Muscle layer of colon (tissue), 2 donors: ENCODE data around the gene ZNF652.

Experiments used
- H3K27ac ChIP-seq: one replicate; pipeline ENCODE4 v1.7.0; 2013; ENCODE audit warnings: low read depth, mild to moderate bottlenecking, low read length, moderate library complexity
- H3K27me3 ChIP-seq, 2 donors: one replicate each; pipeline ENCODE4 v1.7.0; 2013; ENCODE audit warnings: low read length in 2 of 2, mild to moderate bottlenecking in 2 of 2; ENCODE audit not compliant: insufficient read depth in 2 of 2, control insufficient read depth in 1 of 2
- H3K36me3 ChIP-seq: one replicate; pipeline ENCODE4 v1.7.0; 2013; ENCODE audit warnings: mild to moderate bottlenecking, low read length; ENCODE audit not compliant: insufficient read depth
- H3K4me1 ChIP-seq: one replicate; pipeline ENCODE4 v1.7.0; 2013; ENCODE audit warnings: mild to moderate bottlenecking, low read length; ENCODE audit not compliant: insufficient read depth
- H3K4me3 ChIP-seq, 2 donors: one replicate each; pipeline ENCODE4 v1.7.0; 2013; ENCODE audit warnings: low read length in 2 of 2, low read depth in 1 of 2, mild to moderate bottlenecking in 1 of 2, moderate library complexity in 1 of 2
- H3K9ac ChIP-seq: one replicate; pipeline ENCODE4 v1.7.0; 2013; ENCODE audit warnings: low read length
- H3K9me3 ChIP-seq: one replicate; pipeline ENCODE4 v1.7.0; 2013; ENCODE audit warnings: mild to moderate bottlenecking, low read length
- donor health status: abdominal sarcoma.
- donor health status: Adenocarcinoma of cecum.

ZNF652 gene

DNA sequence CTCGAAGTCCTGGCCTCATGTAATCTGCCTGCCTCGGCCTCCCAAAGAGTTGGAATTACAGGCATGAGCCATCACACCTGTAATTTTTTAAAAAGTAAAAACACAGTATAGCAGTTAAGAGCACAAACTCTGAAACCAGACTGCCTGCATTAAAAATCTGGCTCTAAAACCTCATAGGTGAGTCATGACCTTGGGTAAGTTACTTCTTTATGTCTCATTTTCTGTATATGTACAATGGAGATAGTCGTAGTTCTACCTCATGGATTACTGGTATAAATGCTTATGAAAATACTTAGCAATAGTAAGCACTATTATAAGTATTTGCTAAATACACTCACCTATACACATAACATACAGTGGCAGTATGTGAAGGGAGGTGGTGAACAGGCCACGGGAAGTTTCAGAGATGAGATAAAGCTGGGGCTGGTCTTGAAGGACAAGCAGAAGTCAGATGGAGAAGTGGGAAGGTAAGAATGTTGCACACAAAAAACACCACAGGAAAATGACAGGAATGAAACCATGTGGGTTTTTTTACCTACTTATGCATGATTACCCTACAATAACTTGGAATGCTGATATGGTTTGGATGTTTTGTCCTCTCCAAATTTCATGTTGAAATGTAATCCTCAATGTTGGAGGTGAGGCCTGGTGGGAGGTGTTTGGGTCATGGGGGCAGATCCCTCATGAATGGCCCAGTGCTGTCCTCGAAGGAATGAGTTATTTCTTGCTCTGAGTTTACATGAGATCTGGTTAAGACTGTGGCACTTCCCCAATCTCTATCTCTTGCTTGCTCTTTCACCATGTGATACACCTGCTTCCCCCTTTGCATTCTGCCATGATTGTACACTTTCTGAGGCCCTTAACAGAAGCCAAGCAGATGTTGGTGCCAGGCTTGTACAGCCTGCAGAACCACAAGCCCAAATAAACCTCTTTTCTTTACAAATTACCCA lies 33.9 kb downstream of the ZNF652 start:
- no peak overlapping the region for H3K27ac ChIP-seq
- no peak overlapping the region for H3K9ac ChIP-seq
- no peaks in the 10 kb centered on the region for H3K27me3 ChIP-seq
- no peaks in the 10 kb centered on the region for H3K36me3 ChIP-seq
- H3K4me3 ChIP-seq = no peak overlapping the region
- H3K9me3 ChIP-seq = no peaks in the 10 kb centered on the region
- peaks cover 7% of the 10 kb centered on the region for H3K4me1 ChIP-seq

DNA sequence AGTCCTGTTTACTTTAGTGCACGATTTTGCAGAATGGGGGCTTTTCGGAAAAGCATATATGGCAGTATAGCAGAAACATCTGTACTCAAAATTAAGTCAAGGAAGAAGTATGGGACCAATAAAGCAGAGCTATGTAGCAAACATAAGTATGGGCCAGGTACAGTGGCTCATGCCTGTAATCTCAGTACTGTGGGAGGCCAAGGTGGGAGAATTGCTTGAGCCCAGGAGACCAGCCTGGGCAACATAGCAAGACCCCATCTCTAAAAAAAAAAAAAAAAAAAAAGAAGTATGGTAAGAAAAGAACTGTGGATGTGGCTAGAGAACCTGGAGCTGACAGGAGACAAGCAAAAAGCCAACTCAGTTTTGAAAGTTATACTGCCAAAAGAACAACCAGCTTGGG lies 36.1 kb downstream of the ZNF652 start:
- Histone ChIP-seq H3K4me3 (no peak overlapping the region), H3K9ac (no peak overlapping the region), H3K9me3 (no peaks in the 10 kb centered on the region), H3K27ac (no peak overlapping the region), H3K36me3 (no peaks in the 10 kb centered on the region), H3K4me1 (peaks cover 7% of the 10 kb centered on the region), H3K27me3 (no peaks in the 10 kb centered on the region)

DNA sequence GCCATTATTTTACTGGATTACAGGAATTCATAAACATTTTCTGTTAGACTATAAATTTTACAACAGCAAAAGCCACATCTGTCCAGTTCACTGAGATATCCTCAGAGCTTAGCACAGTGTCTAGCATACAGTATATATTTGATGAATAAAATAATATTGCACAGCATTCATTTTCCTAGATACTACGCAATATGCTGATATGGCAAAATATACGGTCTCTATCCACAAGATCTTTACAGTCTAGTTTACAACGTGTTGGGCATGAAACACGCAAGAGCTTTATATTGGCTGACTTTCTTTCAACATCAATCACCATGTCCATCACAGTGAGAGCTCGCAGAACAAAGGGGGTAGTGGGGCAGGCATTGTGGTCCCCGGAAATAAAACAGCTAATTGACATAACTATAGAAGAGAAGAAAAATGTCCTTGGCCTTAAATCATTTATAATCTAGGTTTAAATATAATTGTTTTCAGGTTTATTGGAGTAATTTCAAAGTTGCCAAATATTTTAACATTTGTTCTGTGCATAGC lies 43.5 kb downstream of the ZNF652 start:
- no peaks in the 10 kb centered on the region for H3K36me3 ChIP-seq
- no peaks in the 10 kb centered on the region for H3K9me3 ChIP-seq
- H3K4me1 ChIP-seq = peaks cover 15% of the 10 kb centered on the region

GRCh38 chr17:49316889-49317675 lies 45.0 kb downstream of the ZNF652 start:
- H3K36me3 ChIP-seq = peaks cover 10% of the 10 kb centered on the region
- H3K27ac ChIP-seq = no peak overlapping the region
- no peaks in the 10 kb centered on the region for H3K27me3 ChIP-seq
- no peak overlapping the region for H3K4me3 ChIP-seq
- no peaks in the 10 kb centered on the region for H3K9me3 ChIP-seq
- H3K9ac ChIP-seq = no peak overlapping the region
- peaks cover 15% of the 10 kb centered on the region for H3K4me1 ChIP-seq

More for the DNA sequence above, 43.5 kb downstream of the ZNF652 start:
- Histone ChIP-seq H3K9ac (no peak overlapping the region), H3K4me3 (no peak overlapping the region), H3K27ac (no peak overlapping the region), H3K27me3 (no peaks in the 10 kb centered on the region)

- Histone ChIP-seq H3K27me3 (no peaks in the 10 kb centered on the region), H3K27ac (no peak overlapping the region), H3K9me3 (no peaks in the 10 kb centered on the region), H3K9ac (no peak overlapping the region), H3K4me3 (no peak overlapping the region), H3K4me1 (peaks cover 15% of the 10 kb centered on the region), H3K36me3 (peaks cover 17% of the 10 kb centered on the region)
These were observed 45.8 kb downstream of the ZNF652 start for GRCh38 chr17:49316258-49316570.

- no peak overlapping the region for H3K27ac ChIP-seq
- no peak overlapping the region for H3K9ac ChIP-seq
These were observed 46.3 kb downstream of the ZNF652 start for GRCh38 chr17:49315551-49316257.

DNA sequence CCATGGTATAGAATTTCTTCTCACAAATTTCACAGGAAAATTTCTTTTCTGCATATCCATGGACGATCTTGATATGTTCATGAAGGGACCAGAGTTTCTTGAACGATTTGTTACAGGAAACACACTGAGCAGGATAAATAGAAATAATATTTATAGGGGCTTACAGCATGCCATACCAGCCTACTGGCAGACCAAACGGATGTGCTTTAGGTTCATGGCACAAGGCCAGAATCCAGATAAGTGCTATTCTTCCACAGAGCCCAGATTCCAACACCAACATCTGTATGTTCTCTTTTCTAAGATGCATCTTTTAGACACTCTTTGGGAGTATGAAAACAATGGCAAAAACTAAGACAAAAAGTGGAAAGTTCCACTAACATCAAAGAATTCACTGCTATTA lies 49.3 kb downstream of the ZNF652 start:
- Histone ChIP-seq H3K27ac (no peak overlapping the region), H3K9me3 (no peaks in the 10 kb centered on the region), H3K4me1 (peaks cover 12% of the 10 kb centered on the region)

More at GRCh38 chr17:49315551-49316257, 46.3 kb downstream of the ZNF652 start:
- H3K4me3 ChIP-seq = no peak overlapping the region
- no peaks in the 10 kb centered on the region for H3K27me3 ChIP-seq
- no peaks in the 10 kb centered on the region for H3K9me3 ChIP-seq
- H3K4me1 ChIP-seq = peaks cover 15% of the 10 kb centered on the region
- peaks cover 20% of the 10 kb centered on the region for H3K36me3 ChIP-seq

GRCh38 chr17:49299996-49300395 lies 62.1 kb downstream of the ZNF652 start:
- H3K27ac ChIP-seq = no peak overlapping the region
- H3K9me3 ChIP-seq = no peaks in the 10 kb centered on the region
- no peak overlapping the region for H3K9ac ChIP-seq
- H3K4me3 ChIP-seq = no peak overlapping the region
- H3K36me3 ChIP-seq = peaks cover 22% of the 10 kb centered on the region
- no peaks in the 10 kb centered on the region for H3K27me3 ChIP-seq
- no peaks in the 10 kb centered on the region for H3K4me1 ChIP-seq

More for the DNA sequence above, 49.3 kb downstream of the ZNF652 start:
- H3K36me3 ChIP-seq = peaks cover 20% of the 10 kb centered on the region
- H3K4me3 ChIP-seq = no peak overlapping the region
- no peaks in the 10 kb centered on the region for H3K27me3 ChIP-seq
- no peak overlapping the region for H3K9ac ChIP-seq

GRCh38 chr17:49298371-49298976 lies 63.6 kb downstream of the ZNF652 start:
- H3K27ac ChIP-seq = no peak overlapping the region
- no peaks in the 10 kb centered on the region for H3K4me1 ChIP-seq
- H3K4me3 ChIP-seq = no peak overlapping the region
- no peak overlapping the region for H3K9ac ChIP-seq
- no peaks in the 10 kb centered on the region for H3K9me3 ChIP-seq
- H3K36me3 ChIP-seq = peaks cover 16% of the 10 kb centered on the region
- no peaks in the 10 kb centered on the region for H3K27me3 ChIP-seq

GRCh38 chr17:49297141-49297540 lies 64.9 kb downstream of the ZNF652 start:
- Histone ChIP-seq H3K27me3 (no peaks in the 10 kb centered on the region), H3K9ac (no peak overlapping the region), H3K27ac (no peak overlapping the region), H3K9me3 (no peaks in the 10 kb centered on the region), H3K4me1 (no peaks in the 10 kb centered on the region), H3K4me3 (no peak overlapping the region), H3K36me3 (peaks cover 16% of the 10 kb centered on the region)

DNA sequence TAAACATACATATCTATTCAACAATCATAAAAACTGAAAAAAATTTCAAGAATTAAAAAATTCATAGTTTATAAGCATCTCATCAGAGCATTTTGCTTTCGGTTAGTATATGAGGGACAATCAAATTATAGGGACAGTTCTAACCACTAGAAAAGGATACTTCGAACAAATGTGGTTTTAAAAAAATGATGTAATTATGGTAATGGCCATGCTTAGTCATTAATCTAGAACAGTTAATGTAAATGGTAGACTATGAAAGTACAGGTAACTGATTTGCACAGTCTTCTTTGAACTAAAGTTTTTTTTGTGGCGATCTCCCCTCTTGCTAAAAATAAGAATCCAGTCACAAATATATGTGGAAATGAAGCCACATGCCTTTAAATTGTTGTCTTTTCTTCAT lies 67.9 kb downstream of the ZNF652 start:
- no peak overlapping the region for H3K9ac ChIP-seq
- H3K36me3 ChIP-seq = peaks cover 14% of the 10 kb centered on the region
- H3K4me1 ChIP-seq = no peaks in the 10 kb centered on the region
- no peak overlapping the region for H3K27ac ChIP-seq
- no peaks in the 10 kb centered on the region for H3K27me3 ChIP-seq
- H3K9me3 ChIP-seq = no peaks in the 10 kb centered on the region
- H3K4me3 ChIP-seq = no peak overlapping the region
